ENCODE results near the gene ARFRP1.

Gene ARFRP1

GRCh38 chr20:63751471-63752271 lies 43.9 kb upstream of the ARFRP1 start:
- DNase-seq (ENCODE audit: low read depth), result no peak
- TF ChIP-seq CTCF (conservative IDR thresholded peaks at IDR 0.05; ENCODE audit: low read length), result no peak
- no peak overlapping the region for H3K4me3 ChIP-seq (ENCODE audit: low read length)

GRCh38 chr20:63750807-63751470 lies 43.2 kb upstream of the ARFRP1 start:
- H3K4me3 ChIP-seq (ENCODE audit: low read length), result no peak overlapping the region
- DNase-seq (ENCODE audit: low read depth), result no peak
- no peak for TF ChIP-seq CTCF (conservative IDR thresholded peaks at IDR 0.05; ENCODE audit: low read length)

- H3K4me3 ChIP-seq (ENCODE audit: low read length), result no peak overlapping the region
- TF ChIP-seq CTCF (conservative IDR thresholded peaks at IDR 0.05; ENCODE audit: low read length), result no peak
Measured at GRCh38 chr20:63749597-63750508, 42.1 kb upstream of the ARFRP1 start.

GRCh38 chr20:63748934-63749270 lies 41.1 kb upstream of the ARFRP1 start:
- DNase-seq (ENCODE audit: low read depth), result no peak
- H3K4me3 ChIP-seq (ENCODE audit: low read length), result no peak overlapping the region
- no peak for TF ChIP-seq CTCF (conservative IDR thresholded peaks at IDR 0.05; ENCODE audit: low read length)

More at GRCh38 chr20:63749597-63750508, 42.1 kb upstream of the ARFRP1 start:
- DNase-seq (ENCODE audit: low read depth), result no peak

GRCh38 chr20:63748070-63748933 lies 40.5 kb upstream of the ARFRP1 start:
- no peak for DNase-seq (ENCODE audit: low read depth)
- no peak overlapping the region for H3K4me3 ChIP-seq (ENCODE audit: low read length)
- TF ChIP-seq CTCF (conservative IDR thresholded peaks at IDR 0.05; ENCODE audit: low read length), result no peak

GRCh38 chr20:63747622-63748069 lies 39.9 kb upstream of the ARFRP1 start:
- TF ChIP-seq CTCF (conservative IDR thresholded peaks at IDR 0.05; ENCODE audit: low read length), result no peak
- DNase-seq (ENCODE audit: low read depth), result no peak

More at GRCh38 chr20:63747622-63748069, 39.9 kb upstream of the ARFRP1 start:
- no peak overlapping the region for H3K4me3 ChIP-seq (ENCODE audit: low read length)

Measured in AG10803 (cell line).